ENCODE results near the gene APOC3. TPM values are rescaled to one million over a fixed set of nuclear protein-coding genes. Genes with fewer than 3 reads are reported as not detected.

The APOC3 gene
- polyA plus RNA-seq, 10 donors = 1.3 to 1.8 TPM; not detected in 8

DNA sequence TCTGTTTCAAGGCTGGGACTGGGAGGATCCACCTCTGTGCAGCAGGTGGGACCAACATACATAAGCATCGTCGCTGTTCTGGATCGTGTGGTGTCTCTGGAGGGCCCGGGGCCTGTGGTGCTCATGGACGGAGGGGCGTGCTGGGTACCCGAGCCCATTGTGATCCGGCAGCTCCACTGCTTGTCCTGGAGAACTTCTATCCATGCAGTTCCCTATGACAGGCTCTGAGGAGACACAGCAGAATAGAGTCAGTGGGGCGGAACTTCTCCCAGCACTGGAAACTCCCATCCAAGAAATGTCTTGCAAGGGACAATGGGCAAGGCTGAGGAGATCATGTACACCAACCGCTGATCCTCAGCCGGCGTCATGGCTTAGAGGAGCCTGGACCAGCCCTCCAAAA is 19.4 kb downstream of the APOC3 start:
- DNase-seq = no peak

DNA sequence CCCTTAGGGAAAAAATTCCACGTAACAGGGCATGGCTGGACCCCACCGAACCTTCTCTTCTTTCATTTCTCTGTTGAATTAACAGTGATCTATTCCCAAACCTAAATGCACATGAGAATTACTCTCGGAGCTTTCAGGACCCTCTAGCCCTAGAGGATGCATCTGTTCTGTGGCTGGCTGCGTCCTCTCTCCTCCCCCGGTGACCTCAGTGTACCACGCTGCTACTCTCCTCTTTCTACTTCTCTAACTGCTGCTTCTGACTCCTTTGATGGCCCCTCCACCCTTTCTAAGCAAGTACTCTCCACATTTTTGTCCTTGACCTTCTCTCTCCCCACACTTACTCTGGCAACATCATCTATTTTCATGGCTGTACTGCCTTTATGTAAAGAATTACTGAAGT is 19.8 kb downstream of the APOC3 start:
- DNase-seq = no peak

DNA sequence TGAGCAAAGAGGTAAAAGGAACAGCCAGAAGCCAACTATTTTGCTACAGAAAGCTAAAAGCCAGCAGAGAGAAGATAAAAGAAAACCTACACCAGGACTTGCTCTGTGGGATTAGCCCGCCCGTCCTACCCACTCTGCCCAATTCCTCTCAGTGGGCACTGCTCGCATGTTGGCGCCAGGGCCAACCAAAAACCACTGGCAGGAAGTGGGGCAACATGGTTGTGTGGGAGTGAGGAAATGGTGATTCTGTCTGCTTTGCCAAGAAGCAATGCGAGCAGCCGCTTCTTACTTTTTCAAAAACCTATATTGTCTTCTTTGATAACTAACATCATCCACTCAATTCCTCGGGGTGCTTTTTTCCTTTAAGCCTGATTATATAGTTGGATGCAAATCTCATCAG is 21.9 kb downstream of the APOC3 start:
- no peak for DNase-seq

DNA sequence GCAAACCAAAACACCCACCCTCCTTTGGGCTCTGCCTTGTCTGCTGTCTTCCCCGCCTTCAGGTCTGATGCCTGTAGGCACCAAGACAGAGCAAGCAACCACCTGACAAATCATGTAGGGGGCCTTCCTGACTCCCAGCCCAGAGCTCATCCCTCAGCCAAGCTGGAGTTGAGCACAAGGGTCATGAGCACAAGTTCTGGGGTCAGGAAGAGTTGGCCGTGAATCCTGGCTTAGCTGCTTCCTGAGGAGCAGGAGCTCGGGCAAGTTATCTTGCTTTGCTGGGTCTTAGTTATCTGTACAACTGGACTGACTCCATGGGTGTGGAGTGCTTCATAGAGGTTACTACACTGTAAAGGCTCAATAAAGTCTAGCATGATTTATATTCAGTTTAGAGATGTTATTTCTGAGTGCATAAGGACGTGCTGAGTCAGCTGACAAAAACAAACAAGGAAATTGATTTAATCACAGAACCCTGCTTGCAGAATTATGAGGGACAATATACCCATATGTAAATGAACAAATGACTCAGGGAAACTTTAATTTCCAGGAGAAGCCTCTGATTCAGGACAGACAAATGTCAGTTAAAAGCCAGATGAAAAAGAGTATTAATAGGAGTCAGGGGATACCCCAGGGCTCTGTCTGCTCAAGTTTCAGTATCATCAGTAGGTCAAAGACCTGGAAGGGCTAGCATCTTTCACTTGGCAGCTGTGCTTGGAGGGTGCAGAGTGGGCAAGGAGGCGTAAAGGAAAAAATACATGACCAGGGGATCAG is 22.7 kb downstream of the APOC3 start:
- peak; percentile 10 to 45 (median 28) for DNase-seq

DNA sequence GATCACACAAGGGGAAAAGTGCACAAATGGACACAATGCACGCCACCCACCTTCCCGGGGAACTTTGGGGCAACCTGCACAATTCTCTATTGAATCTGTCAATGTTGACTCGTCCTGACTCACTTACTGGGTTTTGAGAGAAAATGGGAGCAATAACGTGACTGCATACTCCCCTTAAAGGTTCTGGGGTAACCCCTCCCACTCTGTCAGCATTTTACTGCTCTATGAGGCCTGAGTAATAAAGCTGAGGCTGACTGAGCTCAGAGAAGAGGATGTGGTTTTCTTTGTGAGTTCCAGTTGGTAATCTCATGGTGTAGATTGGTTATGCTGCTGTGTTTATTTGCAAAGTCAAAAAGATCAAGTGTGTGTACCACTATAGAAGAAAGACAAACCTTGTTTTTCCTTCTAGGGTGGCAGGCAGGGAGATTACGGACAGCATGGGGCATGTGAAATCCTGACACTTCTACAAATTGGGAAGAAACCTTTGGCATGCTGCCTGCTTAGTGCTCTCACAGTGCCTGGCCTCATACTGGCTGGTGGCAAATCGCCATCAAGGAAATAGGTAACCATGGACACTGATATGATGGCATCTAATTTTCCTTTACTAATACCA is 23.9 kb downstream of the APOC3 start:
- DNase-seq = peak in 1 of 3 donors; percentile 81

DNA sequence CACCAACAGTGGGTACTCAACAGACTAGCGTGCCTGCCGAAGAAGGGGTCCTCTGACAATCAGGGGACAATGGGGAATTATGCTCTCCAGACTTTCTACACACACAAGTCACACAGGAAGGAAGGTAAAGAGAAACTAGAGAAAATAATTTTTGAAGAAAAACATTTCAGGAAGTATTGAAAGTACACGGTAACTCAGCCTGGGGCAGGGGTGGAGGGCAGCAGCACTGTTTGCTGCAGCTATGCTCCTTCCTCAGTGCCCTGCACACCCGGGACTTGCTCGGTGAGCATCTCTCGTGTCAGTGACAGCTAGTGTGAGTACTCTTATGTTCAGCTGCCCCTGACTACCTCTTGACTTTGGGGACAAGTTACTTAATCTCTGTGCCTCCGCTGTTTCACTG is 25.7 kb downstream of the APOC3 start:
- DNase-seq = no peak

DNA sequence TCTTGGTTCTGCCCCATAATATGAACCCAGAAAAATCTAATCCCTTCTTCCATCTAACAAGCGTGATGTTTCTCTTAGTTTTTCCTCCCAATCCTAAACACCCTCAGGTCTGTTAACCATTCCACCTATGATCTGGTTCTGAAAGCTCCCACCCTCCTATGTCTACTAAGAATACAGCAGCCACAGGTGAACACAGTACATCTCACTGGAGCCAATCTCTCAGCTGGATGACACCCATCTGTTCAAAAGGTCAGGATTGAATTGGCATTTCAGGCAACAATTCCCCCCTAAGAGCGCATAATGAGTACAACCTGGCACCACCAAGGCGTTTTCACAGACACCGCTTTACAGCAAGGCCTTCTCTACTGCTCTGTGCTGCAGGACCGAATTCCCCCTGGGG is 26.7 kb downstream of the APOC3 start:
- no peak for DNase-seq

DNA sequence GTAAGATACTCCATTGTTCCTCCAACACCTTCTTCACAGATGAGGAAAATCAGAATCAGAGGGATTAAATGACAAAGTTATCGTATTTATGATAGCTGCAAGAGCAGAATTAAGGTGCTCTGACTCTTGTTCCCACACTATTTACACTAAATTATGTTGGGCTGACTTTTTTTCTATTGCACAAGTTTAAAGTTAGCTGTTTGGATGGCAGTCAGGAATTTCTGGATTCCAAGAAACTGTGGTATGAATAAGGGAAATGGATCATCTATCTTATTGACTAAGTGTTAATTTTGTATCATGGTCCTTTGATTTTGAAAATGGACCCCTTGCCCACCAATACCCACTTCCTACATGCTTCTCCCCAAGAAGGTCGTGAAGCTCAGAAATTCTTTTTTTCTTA is 27.6 kb downstream of the APOC3 start:
- DNase-seq = no peak

DNA sequence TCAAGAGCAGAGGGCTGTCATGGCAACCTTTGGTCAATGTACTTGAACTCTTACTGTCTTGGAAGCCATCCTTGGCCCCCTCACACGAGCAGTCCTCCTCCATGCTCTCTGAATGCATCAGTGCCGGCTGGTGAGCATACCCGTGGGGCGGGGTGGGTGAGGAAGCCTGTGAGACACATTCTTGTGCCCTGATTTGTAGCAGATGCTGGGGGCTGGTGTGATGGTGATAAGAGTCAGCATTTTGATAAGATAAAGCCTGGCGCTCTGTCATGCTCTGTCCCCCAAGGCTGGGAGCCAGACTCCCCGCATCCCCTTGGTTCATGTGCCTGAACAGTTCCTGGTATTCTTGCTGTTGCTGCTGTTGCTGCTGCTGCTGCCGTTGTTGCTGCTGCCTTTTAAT is 28.2 kb downstream of the APOC3 start:
- DNase-seq = no peak

DNA sequence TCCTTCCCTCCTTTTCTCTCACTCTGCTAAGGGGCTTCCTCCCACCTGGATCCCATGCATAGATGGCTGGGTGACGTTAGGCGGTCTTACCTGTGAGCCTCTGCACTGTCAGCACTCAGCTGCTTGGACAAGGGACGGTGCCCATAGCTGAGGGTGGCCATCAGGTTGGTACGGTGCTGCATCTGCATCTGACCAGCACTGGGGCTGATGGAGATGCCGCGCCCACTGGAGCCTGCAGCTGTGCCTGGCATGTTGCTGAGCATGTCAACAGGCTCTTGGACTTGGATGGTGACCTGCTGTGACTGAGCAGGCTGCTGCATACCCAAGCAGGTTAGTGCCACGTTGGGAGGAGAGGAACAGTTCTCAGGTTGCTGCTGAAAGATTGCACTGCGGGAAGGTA is 29.5 kb downstream of the APOC3 start:
- DNase-seq = no peak

DNA sequence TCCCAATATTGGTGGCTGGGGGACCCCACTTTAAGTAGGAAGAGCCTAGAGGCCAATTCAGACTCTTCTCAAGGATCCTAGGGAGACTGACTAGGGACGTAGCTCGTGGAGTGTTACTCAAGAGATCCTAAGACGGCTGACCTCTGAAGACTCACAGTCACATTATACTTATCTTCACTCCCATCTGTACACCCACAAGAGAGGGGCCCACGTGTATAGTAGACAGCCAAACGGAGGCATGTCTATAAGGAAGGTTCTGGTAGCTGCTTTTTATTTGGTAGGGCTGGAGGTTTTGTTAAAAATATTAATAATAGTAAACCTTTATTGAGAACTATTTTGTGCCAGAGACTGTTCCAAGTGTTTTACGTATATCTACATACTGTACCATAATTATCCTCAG is 30.6 kb downstream of the APOC3 start:
- DNase-seq = no peak

DNA sequence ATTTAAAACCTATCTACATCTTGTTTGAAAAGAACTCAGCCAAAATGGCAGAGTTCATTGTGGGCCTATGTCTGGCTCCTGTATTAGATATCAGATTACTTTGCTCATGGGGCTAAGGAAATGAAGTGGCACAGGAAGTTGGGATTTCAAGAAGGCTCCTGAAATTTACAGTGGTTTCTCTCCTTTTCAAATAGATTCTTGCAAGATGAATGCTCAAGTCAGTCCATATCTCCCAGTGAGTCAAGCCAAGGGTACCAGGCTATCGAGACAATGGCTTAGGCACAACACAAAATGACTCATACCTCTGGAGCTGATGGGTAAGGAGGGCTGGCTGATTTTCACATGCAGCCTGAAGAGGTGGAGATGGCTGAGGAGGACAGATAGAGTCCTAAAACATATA is 31.8 kb downstream of the APOC3 start:
- DNase-seq = no peak

DNA sequence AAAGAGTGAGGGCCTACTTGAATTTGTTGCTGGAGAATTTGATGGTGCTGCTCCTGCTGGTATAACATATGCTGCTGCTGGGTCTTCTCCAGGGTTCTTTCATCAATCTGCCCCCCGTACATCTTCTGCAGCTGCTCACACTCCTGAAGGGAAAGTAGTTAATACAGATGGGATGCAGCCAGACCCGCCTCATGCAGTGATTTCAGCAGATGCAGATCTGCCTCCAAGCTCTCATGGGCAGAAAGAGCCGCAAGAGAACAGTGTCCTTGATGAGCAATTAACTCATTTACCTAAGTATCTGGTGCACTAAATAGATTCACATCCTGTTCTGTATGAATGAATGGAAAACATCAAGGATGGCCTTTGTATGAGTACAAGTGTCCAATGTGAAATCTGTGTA is 32.5 kb downstream of the APOC3 start:
- DNase-seq = no peak

DNA sequence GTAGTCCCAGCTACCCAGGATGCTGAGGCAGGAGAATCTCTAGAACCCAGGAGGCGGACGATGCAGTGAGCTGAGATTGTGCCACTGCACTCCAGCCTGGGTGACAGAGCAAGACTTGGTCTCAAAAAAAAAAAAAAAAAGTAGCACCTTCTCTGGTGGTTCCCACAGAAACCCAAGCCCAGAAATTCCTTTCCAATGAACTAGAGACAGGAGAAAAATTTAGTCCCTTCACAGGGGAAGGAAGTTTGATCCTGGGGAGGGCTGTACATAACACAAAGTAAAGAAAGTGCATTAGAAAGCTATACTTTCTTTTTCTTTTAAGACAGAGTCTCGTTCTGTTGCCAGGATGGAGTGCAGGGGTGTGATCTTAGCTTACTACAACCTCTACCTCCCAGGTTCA is 33.2 kb downstream of the APOC3 start:
- no peak for DNase-seq

DNA sequence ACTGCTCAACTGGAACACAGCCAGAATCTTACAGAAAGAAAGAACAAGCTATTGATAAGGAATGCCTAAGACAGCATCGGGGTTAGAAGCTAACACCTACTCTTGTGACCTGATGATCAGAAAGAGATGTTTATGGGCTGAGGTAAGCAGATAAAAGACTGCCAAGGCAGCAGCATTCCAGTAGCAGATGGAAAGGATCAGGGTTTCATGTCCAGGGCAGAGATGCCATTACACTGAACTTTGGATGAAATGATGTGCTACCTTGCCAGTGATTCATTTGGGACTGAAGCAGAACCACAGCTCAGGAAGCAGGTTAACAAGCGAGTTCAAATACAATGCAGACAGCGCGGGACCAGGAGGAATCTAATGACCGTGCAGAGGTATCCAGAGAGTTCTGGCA is 34.8 kb downstream of the APOC3 start:
- DNase-seq = no peak

DNA sequence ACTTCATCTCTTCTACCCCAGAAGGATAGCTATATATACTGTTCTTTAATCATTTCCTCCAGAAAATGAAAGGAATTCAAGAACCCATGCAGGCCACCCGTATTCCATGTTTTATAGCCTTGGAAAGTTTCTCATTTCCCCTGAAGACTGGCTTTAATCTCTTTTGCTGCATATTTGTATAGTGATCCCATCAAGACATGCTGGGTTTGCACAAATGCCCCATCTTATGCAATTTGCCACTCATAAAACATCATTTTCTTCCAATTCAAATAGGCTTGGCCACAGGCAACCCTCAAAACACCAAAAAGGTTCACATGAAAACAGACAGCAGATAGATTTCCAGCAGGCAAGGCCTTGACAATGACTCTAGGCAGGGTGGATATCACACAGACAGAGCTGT is 36.0 kb downstream of the APOC3 start:
- peak in 1 of 3 donors; percentile 57 for DNase-seq

DNA sequence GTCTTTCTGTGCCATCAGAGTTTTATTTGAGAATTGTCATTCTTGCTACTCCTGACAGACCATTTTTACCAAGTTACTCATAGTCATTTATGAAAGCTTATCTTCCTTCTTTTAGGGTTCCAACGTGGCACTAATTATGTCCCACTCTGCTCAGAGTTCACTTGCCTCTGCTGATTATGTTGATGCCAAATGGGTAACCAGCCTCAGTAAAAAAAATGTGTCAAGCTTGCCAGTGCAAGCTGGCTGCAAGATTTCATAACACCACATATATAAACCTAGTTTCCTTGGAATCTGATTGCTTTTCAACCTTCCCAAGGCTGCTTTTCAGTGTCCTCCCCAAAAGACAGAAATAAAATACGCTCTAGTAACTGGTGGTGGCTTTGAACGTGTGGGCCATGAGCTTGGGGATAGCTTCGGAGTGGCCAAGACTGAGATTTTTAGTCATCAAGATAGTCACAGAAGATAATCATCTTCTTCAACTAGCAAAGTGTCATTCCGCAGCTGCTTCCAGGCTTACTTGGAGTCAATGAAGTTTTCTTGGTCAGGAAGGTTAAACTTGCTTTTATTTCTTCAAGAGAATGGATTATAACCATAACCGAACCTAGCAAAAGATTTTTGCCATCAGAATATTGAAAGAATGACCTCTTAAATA is 37.2 kb downstream of the APOC3 start:
- no peak for DNase-seq

DNA sequence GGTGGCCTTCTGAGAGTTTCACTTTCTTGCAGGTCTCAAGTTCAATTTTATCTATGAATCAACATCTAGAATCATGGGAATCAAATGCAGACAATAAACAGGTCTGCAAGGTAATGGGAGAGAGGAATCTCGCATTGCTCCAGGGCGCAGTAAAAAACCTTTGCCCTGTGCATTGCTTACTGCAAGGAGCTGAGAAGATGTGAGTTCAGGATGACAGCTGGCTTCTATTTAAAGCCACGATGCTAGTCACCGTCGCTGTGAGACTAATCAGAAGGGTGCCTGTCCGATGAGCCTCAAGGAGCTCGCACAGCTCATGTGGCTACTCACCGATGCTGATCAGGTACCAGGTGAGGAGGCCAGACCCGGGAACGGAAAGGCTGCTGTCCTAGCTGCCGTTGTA is 37.9 kb downstream of the APOC3 start:
- no peak for DNase-seq

DNA sequence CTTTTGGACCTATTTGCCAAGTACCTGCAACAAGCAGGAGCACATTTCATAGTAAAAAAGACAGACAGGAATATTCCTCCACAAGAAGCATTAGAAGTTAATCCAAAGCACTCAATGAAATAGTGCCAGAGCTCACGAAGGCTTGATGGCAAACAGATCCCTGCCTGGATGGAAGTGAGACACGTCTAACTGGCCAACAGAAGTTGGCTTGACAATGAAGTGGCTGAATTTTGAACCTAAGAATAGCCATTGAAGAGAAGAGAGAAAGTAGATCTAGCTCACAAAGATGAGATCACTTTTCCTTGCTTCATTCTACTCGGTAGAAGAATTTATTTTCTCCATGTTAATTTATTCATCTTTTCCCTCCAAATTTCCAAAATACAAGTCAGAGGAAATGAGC is 38.4 kb downstream of the APOC3 start:
- DNase-seq = no peak

DNA sequence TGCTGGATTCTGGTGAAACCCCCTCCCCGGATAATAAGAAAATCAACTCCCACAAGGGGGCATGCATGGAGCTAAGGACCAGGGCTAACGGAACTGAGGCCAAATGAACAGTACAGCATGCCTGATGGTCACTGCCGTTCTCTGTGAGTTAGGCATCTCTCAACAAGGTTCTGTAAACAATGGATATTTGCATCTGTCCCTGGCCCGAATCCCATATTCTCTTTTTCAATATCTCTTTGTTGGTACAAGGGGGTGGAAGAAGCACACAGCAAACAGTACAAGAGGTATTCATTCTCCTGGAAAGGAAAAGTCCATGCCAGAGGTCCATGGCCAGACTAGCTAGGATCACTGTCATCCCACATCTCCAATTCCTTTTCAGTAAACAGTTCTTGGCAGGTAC is 39.9 kb downstream of the APOC3 start:
- no peak for DNase-seq

DNA sequence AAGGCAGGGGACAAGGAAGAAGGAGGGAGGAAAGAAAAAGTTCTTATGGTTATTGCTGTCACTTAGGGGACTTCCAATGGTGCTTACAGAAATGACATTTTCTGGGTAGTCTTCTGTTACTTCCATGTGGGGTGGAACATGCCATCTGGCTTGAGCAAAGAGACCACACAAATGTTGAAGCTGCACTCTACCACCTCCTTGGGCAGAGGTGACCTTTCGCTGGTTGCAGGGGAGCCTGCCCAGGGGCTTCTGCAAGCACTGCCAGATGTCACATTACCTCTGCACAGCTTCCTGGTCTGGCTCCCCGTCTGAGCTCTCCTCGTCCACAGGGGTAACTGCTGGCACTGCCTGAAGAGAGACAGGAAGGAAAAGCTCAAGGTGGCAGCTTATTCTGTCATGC is 40.3 kb downstream of the APOC3 start:
- no peak for DNase-seq

DNA sequence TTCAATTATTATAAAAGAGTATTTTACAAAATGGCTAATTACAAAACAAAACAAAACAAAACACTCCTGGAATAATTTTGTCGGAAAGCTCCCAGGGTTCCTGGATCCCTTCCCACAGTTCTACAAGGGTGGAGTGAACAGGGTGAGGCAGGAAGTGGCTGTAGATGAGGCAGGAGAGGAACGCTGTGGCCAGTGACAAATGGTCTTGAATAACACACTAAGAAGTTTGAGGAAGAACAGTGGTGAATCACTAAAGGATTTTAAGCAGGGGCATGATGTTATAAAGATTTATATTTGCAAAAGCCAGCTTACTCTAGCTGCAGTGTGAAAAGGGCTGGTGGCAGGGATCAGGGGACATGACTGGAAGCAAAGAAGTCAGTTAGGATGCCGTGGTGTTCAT is 41.5 kb downstream of the APOC3 start:
- DNase-seq = peak in 1 of 3 donors; percentile 73

DNA sequence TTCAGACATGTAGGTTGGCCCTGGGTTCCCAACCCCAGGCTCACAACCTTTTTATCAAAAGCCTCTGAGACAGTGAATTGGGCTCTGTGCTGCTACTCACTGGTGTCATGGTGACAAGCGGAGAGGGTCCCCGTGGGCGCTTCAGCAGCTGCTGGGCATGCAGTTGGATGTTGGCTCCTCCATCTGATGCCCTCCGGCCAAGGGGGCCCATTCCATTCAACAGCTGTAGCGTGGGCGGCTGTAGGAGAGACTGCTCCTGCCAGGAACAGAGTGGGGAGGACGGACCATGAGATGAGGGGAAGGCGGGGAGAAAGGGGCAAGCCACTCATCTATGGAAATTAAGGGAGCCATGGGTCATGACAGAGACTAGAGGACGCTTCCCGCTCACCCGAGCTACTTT is 43.7 kb downstream of the APOC3 start:
- DNase-seq = no peak

Measured in muscle of back (tissue), 11 donors.